GF-D8 (cell line): ENCODE measurements around the gene LPIN1.

Experiments
- DNase-seq: peaks from one replicate; lab custom pipeline; 2025; lab: John Stamatoyannopoulos, UW

Gene LPIN1

DNA sequence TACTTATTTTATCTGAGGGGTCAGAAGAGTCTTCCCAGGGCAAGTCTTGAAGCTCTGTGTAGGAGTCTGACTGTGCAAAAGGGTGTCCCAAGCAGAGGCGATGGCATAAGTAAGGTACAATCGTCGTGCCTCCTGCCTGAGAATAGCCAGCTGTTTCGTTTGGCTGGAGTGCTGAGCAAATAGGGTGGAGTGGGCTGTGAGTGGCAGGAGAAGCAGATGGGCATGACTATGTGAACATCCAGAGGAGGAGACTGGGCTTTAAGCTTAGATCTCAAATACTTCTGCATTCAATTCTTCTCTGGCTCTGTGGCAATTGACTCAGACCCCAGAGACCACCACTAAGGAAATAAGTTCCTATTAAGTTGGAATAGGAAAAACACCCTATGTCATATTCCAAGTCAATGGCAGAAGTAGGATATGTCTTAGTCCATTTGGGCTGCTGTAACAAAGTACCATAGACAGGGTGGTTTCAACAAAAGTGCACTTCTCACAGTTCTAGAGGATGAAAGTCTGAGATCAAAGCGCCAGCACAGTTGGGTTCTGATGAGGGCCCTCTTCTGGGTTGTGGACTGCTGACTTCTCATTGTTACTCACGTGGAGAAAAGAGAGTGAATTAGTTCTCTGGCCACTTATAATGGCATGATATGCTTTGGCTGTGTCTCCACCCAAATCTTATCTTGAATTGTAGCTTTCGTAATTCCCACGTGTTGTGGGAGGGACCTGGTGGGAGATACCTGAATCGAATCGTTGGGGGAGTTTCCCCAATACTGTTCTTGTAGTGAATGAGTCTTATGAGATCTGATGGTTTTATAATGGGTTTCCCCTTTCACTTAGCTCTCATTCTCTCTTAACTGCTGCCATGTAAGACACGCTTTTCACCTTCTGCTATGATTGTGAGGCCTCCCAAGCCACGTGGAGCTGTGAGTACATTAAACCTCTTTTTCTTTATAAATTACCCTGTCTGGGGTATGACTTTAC lies 120.2 kb downstream of the LPIN1 start:
- no peak for DNase-seq

GRCh38 chr2:11867926-11868325 lies 121.5 kb downstream of the LPIN1 start:
- DNase-seq = no peak

DNA sequence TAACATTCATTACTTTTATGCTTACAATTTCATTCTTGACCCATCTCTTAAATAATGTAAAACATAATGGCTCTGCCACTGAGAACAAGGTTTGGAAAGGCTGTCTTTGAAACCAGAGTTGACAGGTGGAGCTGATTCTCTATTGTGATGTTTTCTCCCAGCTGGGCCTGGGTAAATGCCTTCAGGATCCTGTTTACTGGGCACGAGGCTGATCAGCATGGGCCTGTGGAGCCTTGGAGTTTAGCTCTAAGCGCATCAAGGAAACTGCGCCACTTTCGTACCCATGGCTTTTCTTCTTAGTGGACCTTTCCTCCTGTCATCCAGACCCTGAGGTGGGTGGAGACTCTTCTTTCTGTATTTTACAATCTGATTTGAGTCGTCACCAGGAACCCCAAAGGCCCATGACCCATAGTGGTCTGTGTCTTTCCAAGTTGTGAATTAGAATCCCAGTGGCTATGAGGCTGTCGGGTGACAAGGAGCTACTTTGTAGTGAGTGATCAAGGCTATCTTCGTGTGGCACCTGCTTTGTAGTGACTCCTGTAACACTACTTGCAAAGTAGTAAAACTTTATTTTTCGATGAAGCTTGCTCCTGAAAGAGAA lies 123.1 kb downstream of the LPIN1 start:
- DNase-seq = no peak

GRCh38 chr2:11870064-11870463 lies 123.6 kb downstream of the LPIN1 start:
- DNase-seq = no peak

DNA sequence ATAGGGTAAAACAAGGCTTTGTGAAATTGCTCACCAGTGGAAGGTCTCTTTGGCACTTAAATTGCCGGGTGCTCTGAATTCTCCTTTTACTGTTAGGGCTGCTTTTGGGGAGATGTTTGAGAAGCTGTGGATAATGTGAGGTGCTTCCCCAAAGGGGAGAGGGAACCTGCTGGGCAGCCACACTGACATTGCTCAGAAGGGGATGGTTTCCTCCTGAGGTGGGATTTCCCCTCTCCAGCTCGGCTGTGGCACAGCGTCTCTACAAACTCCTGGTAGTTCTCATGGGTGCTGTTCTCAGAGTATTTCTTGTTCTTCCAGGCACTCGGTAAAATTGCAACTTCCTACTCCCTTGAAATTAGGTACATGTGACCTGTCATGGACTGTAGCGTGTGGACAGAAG lies 124.2 kb downstream of the LPIN1 start:
- no peak for DNase-seq

DNA sequence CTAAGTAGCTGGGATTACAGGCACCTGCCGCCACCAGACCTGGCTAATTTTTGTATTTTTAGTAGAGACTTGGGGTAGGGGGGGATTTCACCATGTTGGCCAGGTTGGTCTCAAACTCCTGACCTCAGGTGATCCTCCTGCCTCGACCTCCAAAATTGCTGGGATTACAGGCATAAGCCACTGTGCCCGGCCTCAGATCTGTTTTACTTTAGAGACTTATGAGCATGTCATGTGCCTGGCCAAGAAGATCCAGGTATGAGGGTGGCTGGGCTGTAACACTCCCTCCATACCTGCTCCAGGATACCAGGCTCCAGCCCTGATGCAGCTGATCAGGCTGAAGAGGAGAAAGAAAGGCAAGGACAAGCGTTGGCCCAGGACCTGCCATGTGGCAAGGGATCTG lies 125.0 kb downstream of the LPIN1 start:
- no peak for DNase-seq

DNA sequence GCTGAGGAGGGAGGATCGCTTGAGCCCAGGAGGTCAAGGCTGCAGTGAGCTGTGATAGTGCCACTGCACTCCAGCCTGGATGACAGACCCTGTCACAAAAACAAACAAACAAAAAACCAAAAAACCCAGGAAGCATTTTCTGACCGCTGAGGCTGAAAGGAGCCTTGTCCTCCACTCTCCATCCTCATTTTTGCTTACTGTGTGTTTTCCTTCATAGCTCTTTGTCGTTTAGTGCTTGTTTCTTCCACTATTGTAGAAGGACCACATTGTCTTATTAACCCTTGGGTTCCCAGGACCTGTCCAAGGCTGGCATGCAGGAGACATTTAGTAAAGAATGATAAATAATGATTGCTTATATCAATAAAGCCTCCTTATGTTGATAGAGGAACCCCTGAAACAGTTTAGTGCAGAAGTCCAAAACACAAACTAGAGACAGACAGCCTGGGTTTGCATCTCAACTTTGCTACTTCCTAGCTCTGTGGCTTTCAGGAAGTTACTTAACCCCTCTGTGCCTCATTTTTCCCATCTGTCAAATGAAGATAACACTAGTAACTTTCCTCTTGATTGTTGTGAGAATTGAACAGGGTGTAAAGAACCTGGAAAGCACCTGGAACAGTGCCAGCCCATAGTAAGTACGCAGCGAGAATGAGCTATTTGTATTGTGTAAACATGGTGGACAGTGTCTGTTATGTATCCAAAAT lies 126.0 kb downstream of the LPIN1 start:
- no peak for DNase-seq

DNA sequence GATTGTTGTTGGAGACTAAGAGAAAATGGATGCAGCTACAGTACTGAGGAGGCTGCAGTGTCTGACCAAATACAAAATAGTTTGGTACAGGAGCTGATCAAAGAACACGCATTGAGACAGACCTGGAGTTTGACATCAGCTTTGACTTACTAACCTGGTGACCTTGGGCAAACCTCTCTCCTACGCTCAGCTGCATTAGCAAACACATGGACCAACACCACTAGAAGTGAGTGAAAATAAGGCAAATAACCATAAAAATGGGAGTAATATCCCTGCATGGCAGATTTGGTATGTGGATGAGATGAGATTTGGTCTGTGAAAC lies 126.5 kb downstream of the LPIN1 start:
- no peak for DNase-seq

GRCh38 chr2:11873356-11874154 lies 127.1 kb downstream of the LPIN1 start:
- DNase-seq = no peak

- no peak for DNase-seq
These were observed 128.4 kb downstream of the LPIN1 start for GRCh38 chr2:11874861-11875260.

DNA sequence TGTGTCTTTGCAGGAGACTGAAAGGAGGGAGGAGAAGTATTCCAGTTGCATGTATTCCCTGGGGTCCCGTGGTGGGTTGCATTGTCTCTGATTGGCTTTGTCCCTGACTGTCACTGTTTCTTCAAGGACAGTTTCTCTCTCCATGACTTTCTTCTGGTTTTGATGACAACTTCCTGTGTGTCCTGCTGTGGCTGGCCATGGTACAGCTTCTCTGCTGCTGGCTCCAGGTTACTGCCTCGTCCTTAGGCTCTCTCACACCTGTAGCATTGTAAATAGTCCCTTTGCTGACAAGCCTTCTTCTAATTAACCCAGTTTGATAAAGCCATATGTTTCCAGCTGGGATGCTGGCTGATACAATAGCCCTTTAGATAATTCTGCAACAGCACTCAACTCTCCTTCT lies 129.0 kb downstream of the LPIN1 start:
- DNase-seq = no peak

GRCh38 chr2:11876436-11876835 lies 130.0 kb downstream of the LPIN1 start:
- no peak for DNase-seq

GRCh38 chr2:11876889-11877288 lies 130.5 kb downstream of the LPIN1 start:
- DNase-seq = no peak
